IgD-negative memory B cell (primary cell): ENCODE measurements around the gene MYO3B. TPM values are rescaled to one million over a fixed set of nuclear protein-coding genes. Genes with fewer than 3 reads are reported as not detected.
A peak's percentile ranks its signal among the peaks of the same experiment; 100 is the strongest.

Source experiments
- H3K27ac Mint-ChIP-seq, 3 donors: one replicate each; pipeline ENCODE4 v1.8.0; 2020 to 2022; ENCODE audit warnings: mild to moderate bottlenecking in 3 of 3, mixed read lengths in 3 of 3, moderate library complexity in 1 of 3
- H3K27me3 Mint-ChIP-seq: one replicate; pipeline ENCODE4 v1.8.0; 2021; ENCODE audit warnings: mixed read lengths
- H3K36me3 Mint-ChIP-seq: one replicate; pipeline ENCODE4 v1.8.0; 2020; ENCODE audit warnings: mild to moderate bottlenecking, mixed read lengths
- H3K4me1 Mint-ChIP-seq, 3 donors: one replicate each; pipeline ENCODE4 v1.8.0; 2020 to 2022; ENCODE audit warnings: mixed read lengths in 3 of 3, mild to moderate bottlenecking in 1 of 3
- H3K4me3 Mint-ChIP-seq, 4 donors: one replicate each; pipeline ENCODE4 v1.8.0; 2020 to 2022; ENCODE audit warnings: mild to moderate bottlenecking in 4 of 4, mixed read lengths in 4 of 4, moderate library complexity in 3 of 4
- H3K9me3 Mint-ChIP-seq, 3 donors: one replicate each; pipeline ENCODE4 v1.8.0; 2020 to 2021; ENCODE audit warnings: mixed read lengths in 3 of 3, mild to moderate bottlenecking in 1 of 3
- polyA plus RNA-seq: library from polyadenylated mRNA; unstranded; fragments of 300-500 nt; fragmentation: Illumina TruSeq; gene quantifications from one replicate; pipeline ENCODE4 v1.2.3, GENCODE V29; 2021

The MYO3B gene
- polyA plus RNA-seq, 1 donor from 2014 or later: 0.23 TPM

- Mint-ChIP-seq H3K9me3 (no peaks in the 10 kb centered on the region), H3K4me1 (no peaks in the 10 kb centered on the region), H3K27ac (no peak overlapping the region), H3K36me3 (no peaks in the 10 kb centered on the region), H3K4me3 (no peak overlapping the region), H3K27me3 (peaks cover 12% of the 10 kb centered on the region)
Observed at GRCh38 chr2:170394641-170395387, 216.9 kb downstream of the MYO3B start.

GRCh38 chr2:170396799-170397459, 219.0 kb downstream of the MYO3B start:
- H3K9me3 Mint-ChIP-seq: no peaks in the 10 kb centered on the region
- H3K27ac Mint-ChIP-seq: no peak overlapping the region
- H3K4me3 Mint-ChIP-seq: no peak overlapping the region
- H3K4me1 Mint-ChIP-seq: no peaks in the 10 kb centered on the region
- H3K27me3 Mint-ChIP-seq: peaks cover 12% of the 10 kb centered on the region
- no peaks in the 10 kb centered on the region for H3K36me3 Mint-ChIP-seq

GRCh38 chr2:170401187-170401586, 223.2 kb downstream of the MYO3B start:
- Mint-ChIP-seq H3K4me1 (no peaks in the 10 kb centered on the region), H3K9me3 (no peaks in the 10 kb centered on the region), H3K36me3 (no peaks in the 10 kb centered on the region), H3K4me3 (no peak overlapping the region), H3K27me3 (peaks cover 8% of the 10 kb centered on the region), H3K27ac (no peak overlapping the region)

GRCh38 chr2:170404846-170405245, 226.9 kb downstream of the MYO3B start:
- no peaks in the 10 kb centered on the region for H3K9me3 Mint-ChIP-seq
- no peak overlapping the region for H3K27ac Mint-ChIP-seq
- peaks cover 2% of the 10 kb centered on the region for H3K27me3 Mint-ChIP-seq
- H3K4me1 Mint-ChIP-seq: peaks cover 5 to 11% (median 7%) of the 10 kb centered on the region in 3 donors
- no peak overlapping the region for H3K4me3 Mint-ChIP-seq
- no peaks in the 10 kb centered on the region for H3K36me3 Mint-ChIP-seq

GRCh38 chr2:170405326-170405725, 227.4 kb downstream of the MYO3B start:
- Mint-ChIP-seq H3K9me3 (no peaks in the 10 kb centered on the region), H3K27me3 (peaks cover 2% of the 10 kb centered on the region), H3K36me3 (no peaks in the 10 kb centered on the region), H3K27ac (no peak overlapping the region), H3K4me1 (peaks cover 5 to 11% (median 7%) of the 10 kb centered on the region in 3 donors), H3K4me3 (no peak overlapping the region)

GRCh38 chr2:170408461-170409163, 230.7 kb downstream of the MYO3B start:
- H3K36me3 Mint-ChIP-seq: no peaks in the 10 kb centered on the region
- peak overlapping the region in 1 of 4 donors; percentile 83 for H3K4me3 Mint-ChIP-seq
- peaks cover 5 to 11% (median 7%) of the 10 kb centered on the region in 3 donors for H3K4me1 Mint-ChIP-seq
- H3K9me3 Mint-ChIP-seq: no peaks in the 10 kb centered on the region
- no peak overlapping the region for H3K27ac Mint-ChIP-seq
- peaks cover 2% of the 10 kb centered on the region for H3K27me3 Mint-ChIP-seq

GRCh38 chr2:170409164-170409535, 231.2 kb downstream of the MYO3B start:
- Mint-ChIP-seq H3K36me3 (no peaks in the 10 kb centered on the region), H3K4me3 (peak overlapping the region in 1 of 4 donors; percentile 83), H3K9me3 (no peaks in the 10 kb centered on the region), H3K27ac (no peak overlapping the region), H3K4me1 (peaks cover 5 to 11% (median 7%) of the 10 kb centered on the region in 3 donors), H3K27me3 (peaks cover 2% of the 10 kb centered on the region)

- Mint-ChIP-seq H3K36me3 (no peaks in the 10 kb centered on the region), H3K4me3 (no peak overlapping the region), H3K27ac (no peak overlapping the region), H3K9me3 (peaks cover 0 to 3% (median 2%) of the 10 kb centered on the region in 3 donors), H3K27me3 (peaks cover 2% of the 10 kb centered on the region), H3K4me1 (peaks cover 5 to 11% (median 7%) of the 10 kb centered on the region in 3 donors)
Observed at GRCh38 chr2:170411660-170412059, 233.7 kb downstream of the MYO3B start.

GRCh38 chr2:170420961-170421687, 243.2 kb downstream of the MYO3B start:
- no peaks in the 10 kb centered on the region for H3K9me3 Mint-ChIP-seq
- peaks cover 0 to 2% (median 0%) of the 10 kb centered on the region in 3 donors for H3K4me1 Mint-ChIP-seq

GRCh38 chr2:170423919-170424318, 246.0 kb downstream of the MYO3B start:
- H3K27me3 Mint-ChIP-seq: peaks cover 4% of the 10 kb centered on the region
- H3K36me3 Mint-ChIP-seq: no peaks in the 10 kb centered on the region
- no peak overlapping the region for H3K27ac Mint-ChIP-seq
- H3K4me1 Mint-ChIP-seq: peaks cover 0 to 2% (median 0%) of the 10 kb centered on the region in 3 donors
- no peak overlapping the region for H3K4me3 Mint-ChIP-seq
- no peaks in the 10 kb centered on the region for H3K9me3 Mint-ChIP-seq

More at GRCh38 chr2:170420961-170421687, 243.2 kb downstream of the MYO3B start:
- Mint-ChIP-seq H3K27ac (peak overlapping the region in 1 of 3 donors; percentile 39), H3K27me3 (peaks cover 6% of the 10 kb centered on the region), H3K36me3 (no peaks in the 10 kb centered on the region), H3K4me3 (no peak overlapping the region)

- H3K4me1 Mint-ChIP-seq: peaks cover 0 to 2% (median 0%) of the 10 kb centered on the region in 3 donors
- no peak overlapping the region for H3K4me3 Mint-ChIP-seq
- H3K9me3 Mint-ChIP-seq: no peaks in the 10 kb centered on the region
- H3K27me3 Mint-ChIP-seq: peaks cover 4% of the 10 kb centered on the region
- no peak overlapping the region for H3K27ac Mint-ChIP-seq
- no peaks in the 10 kb centered on the region for H3K36me3 Mint-ChIP-seq
Observed at GRCh38 chr2:170425281-170425751, 247.4 kb downstream of the MYO3B start.

GRCh38 chr2:170428868-170429267, 250.9 kb downstream of the MYO3B start:
- H3K27ac Mint-ChIP-seq: no peak overlapping the region

GRCh38 chr2:170432823-170433222, 254.9 kb downstream of the MYO3B start:
- peaks cover 6% of the 10 kb centered on the region for H3K27me3 Mint-ChIP-seq
- no peaks in the 10 kb centered on the region for H3K36me3 Mint-ChIP-seq
- no peak overlapping the region for H3K4me3 Mint-ChIP-seq
- no peaks in the 10 kb centered on the region for H3K9me3 Mint-ChIP-seq
- no peak overlapping the region for H3K27ac Mint-ChIP-seq
- no peaks in the 10 kb centered on the region for H3K4me1 Mint-ChIP-seq

More at GRCh38 chr2:170428868-170429267, 250.9 kb downstream of the MYO3B start:
- Mint-ChIP-seq H3K9me3 (no peaks in the 10 kb centered on the region), H3K36me3 (no peaks in the 10 kb centered on the region), H3K4me1 (no peaks in the 10 kb centered on the region), H3K27me3 (peaks cover 4% of the 10 kb centered on the region), H3K4me3 (no peak overlapping the region)

- H3K4me3 Mint-ChIP-seq: no peak overlapping the region
- no peak overlapping the region for H3K27ac Mint-ChIP-seq
- H3K4me1 Mint-ChIP-seq: no peaks in the 10 kb centered on the region
- peaks cover 6% of the 10 kb centered on the region for H3K27me3 Mint-ChIP-seq
- H3K36me3 Mint-ChIP-seq: no peaks in the 10 kb centered on the region
- H3K9me3 Mint-ChIP-seq: no peaks in the 10 kb centered on the region
Observed at GRCh38 chr2:170433448-170433847, 255.5 kb downstream of the MYO3B start.
